GM18508 (cell line): ENCODE results near the gene KCNK6.
"Not testable (repeated sequence)": the region's sequence is repeated elsewhere in the genome, so short reads cannot be mapped to it uniquely, and the experiment has no call there.

Experiments used
- ATAC-seq: cut with Tn5 transposase; IDR thresholded peaks from one replicate; pipeline ENCODE4 v1.9.1; 2021; ENCODE audit warnings: moderate number of reproducible peaks; ENCODE audit not compliant: insufficient read depth, unreplicated experiment

Gene KCNK6

GRCh38 chr19:38359242-38360021 is 39.8 kb downstream of the KCNK6 start:
- no peak for ATAC-seq

- ATAC-seq, result no peak
These were observed 40.7 kb downstream of the KCNK6 start for GRCh38 chr19:38360351-38360750.

DNA sequence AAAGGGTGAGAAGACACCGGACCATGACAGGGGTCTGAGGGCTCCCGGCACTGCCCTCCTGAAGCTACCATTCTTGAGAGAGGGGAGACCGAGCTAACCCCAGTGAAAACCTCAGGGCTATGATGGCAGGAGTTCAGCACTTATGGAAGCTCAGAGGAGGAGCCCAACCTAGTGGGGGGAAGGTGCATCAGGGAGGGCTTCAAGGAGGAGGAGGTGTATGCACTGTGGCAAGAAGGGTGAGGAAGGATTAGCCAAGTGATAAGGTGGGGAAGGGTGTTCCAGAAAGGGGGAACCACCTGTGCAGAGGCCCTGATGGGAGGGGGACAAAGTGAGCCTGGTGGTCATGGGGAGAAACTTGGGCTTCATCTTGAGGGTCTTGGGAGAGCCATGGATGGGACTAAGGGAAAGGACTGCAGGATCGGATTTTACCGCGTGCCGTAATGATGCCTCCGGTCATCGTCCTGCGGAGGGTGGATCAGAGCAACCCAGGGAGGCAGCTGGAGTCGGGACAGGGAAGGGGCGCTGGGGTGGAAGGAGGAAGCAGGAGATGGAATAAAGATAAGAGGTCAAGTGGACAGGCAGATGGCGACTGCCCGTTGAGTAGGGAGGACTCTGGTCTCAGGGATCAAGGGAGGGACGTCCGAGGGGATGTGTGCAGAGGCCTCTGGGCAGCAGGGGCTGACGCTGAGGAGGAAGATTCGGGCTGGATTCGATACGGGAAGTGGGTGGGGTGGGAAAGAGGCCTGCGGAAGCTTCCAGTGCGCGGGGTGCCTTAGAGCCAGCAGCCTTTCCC is 41.4 kb downstream of the KCNK6 start:
- ATAC-seq, result no peak

GRCh38 chr19:38361633-38362075 is 42.0 kb downstream of the KCNK6 start:
- ATAC-seq, result no peak

- ATAC-seq, result no peak
These were observed 42.7 kb downstream of the KCNK6 start for GRCh38 chr19:38362076-38362945.

DNA sequence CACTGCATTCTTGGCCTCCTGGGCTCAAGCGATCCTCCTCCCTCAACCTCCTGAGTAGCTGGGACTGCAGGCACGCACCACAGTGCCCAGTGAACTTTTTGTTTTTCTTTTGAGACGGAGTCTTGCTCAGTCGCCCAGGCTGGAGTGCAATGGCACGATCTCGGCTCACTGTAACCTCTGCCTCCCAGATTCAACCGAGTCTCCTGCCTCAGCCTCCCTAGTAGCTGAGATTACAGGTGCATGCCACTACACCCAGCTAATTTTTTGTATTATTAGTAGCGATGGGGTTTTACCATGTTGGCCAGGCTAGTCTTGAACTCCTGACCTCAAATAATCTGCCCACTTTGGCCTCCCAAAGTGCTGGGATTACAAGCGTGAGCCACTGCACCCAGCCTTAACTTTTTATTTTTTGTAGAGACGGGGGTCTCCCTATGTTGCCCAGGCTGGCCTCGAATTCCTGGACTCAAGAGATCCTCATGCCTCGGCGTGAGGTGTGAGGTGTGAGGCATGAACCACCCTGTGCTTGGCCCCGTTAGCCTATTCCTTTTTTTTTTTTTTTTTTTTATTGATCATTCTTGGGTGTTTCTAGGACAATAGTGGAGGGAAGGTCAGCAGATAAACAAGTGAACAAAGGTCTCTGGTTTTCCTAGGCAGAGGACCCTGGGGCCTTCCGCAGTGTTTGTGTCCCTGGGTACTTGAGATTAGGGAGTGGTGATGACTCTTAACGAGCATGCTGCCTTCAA is 43.5 kb downstream of the KCNK6 start:
- not testable (repeated sequence) for ATAC-seq

- ATAC-seq, result no peak
These were observed 47.4 kb downstream of the KCNK6 start for GRCh38 chr19:38367041-38367440.

DNA sequence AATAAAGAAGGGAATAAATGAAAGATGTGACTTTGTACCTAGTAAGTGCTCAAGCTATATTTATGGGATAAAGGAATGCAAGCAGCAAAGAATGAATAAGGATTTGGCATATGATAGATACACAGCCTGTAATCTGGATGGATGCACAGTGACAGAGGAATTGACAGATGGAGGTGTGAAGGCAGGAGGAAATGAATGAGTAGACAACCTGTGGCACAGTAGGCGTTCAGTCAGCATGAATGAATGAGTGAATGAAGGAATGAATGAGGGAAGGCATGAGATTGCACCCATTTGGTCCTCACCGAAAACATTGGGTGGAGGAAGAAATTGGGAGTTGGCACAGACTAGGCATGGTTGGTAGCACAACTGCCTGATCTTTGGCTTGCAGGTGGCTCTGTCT is 49.9 kb downstream of the KCNK6 start:
- no peak for ATAC-seq

- no peak for ATAC-seq
These were observed 50.7 kb downstream of the KCNK6 start for GRCh38 chr19:38370299-38370698.

- ATAC-seq, result no peak
These were observed 51.4 kb downstream of the KCNK6 start for GRCh38 chr19:38371081-38371480.

GRCh38 chr19:38373907-38374331 is 54.3 kb downstream of the KCNK6 start:
- ATAC-seq, result no peak

- ATAC-seq, result peak; percentile 81
These were observed 54.9 kb downstream of the KCNK6 start, which contains the start of gene PSMD8 for GRCh38 chr19:38374332-38375097. TSS of gene PSMD8 (plus strand) at chr19:38374571. CDS start at chr19:38374602, 31 bp downstream.

DNA sequence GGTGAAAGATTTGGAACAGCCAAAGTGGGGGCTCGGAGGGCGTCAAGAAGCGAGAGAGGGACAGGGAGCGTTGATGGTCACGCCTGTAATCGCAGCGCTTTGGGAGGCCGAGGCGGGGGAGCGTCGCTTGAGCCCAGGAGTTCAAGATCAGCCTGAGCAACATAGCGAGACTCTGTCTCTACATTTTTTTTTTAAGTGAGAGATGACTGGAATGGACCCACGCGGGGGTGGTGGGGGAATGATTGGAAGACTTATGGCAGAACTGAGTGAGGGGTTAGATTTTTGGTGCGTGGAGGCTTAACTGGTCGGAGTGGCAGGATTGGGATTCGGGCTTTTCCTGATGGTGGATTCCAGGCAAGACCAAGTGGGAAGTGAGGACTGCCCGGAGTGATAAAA is 55.5 kb downstream of the KCNK6 start:
- no peak for ATAC-seq

GRCh38 chr19:38375748-38376147 is 56.1 kb downstream of the KCNK6 start:
- no peak for ATAC-seq

- no peak for ATAC-seq
These were observed 56.9 kb downstream of the KCNK6 start for GRCh38 chr19:38376576-38376975.

DNA sequence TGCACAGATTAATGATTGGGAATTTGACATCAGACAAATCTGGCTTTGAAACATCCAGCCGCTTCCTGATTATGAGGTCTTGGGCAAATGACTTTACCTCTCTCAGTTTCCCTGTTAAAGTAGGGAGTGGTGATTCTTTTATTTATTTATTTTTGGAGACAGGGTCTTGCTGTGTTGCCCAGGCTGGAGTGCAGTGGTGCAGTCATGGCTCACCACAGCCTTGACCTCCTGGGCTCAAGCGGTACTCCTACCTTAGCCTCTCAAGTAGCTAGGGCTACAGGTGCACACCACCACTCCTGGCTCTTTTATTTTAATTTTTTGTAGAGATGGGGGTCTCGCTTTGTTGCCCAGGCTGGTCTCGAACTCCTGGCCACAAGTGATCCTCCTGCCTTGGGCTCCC is 57.4 kb downstream of the KCNK6 start:
- no peak for ATAC-seq

DNA sequence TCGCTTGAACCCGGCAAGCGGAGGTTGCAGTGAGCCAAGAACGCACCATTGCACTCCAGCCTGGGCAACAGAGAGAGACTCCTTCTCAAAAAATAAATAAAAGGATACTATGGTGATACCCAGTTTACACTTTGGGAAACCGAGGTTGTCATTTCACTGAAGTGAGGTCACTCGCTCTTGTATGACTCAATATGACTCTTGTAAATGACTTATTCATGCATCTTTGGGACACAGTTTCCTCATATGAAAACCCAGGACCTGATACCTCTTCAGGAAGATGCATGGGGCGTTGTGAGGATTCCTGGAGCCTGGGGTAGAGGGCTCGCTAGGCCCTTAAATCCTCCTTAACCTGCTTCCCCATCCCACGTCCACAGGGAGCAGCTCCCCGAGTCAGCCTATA is 59.2 kb downstream of the KCNK6 start:
- ATAC-seq, result no peak

DNA sequence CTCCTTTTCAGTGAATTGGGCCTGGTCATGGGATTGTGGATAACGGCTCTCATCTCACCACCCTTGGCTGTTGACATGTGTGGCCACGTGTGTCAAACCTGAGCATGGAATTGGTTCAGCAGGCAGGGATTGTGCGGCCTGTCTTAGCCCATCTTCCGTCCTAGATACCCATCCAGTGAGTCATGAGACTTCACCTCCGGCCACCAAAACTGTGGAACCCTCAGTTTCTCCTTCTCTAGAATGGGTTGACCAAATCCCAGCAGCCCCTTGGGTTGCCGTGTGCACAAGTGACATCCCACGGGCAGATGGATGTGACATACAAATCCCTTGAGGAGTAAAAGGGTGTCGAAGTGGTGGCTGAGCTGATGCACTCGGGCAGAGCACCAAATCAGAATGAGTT is 61.5 kb downstream of the KCNK6 start:
- ATAC-seq, result no peak
